Neural cell (in vitro differentiated cells): Measurements from ENCODE around the gene SH3RF1. TPM values are rescaled to one million over a fixed set of nuclear protein-coding genes. Genes with fewer than 3 reads are reported as not detected.

ENCODE experiments used
- H2AFZ ChIP-seq: fragments of 200-600, 300-800 bp; sonication (generic), shearing (Covaris generic); 2 replicates; pipeline ENCODE4 v1.6.0; 2014; ENCODE audit warnings: low read depth, mild to moderate bottlenecking, antibody characterized with exemption, low read length, moderate library complexity
- H3F3A ChIP-seq: fragments of 200-600 bp; shearing (Covaris generic); 2 replicates; pipeline ENCODE4 v1.6.1; 2016; ENCODE audit warnings: mild to moderate bottlenecking, moderate library complexity, mixed read lengths, antibody characterized with exemption, low read length; ENCODE audit not compliant: insufficient read depth, poor library complexity, severe bottlenecking
- H3K27ac ChIP-seq: fragments of 200-600, 300-800 bp; sonication (generic), shearing (Covaris generic); 2 replicates; pipeline ENCODE4 v1.5.1; 2014; ENCODE audit warnings: mild to moderate bottlenecking, low read length, moderate library complexity
- H3K27me3 ChIP-seq: fragments of 300-800, 200-600 bp; sonication (generic), shearing (Covaris generic); 2 replicates; pipeline ENCODE4 v1.6.0; 2014; ENCODE audit warnings: mild to moderate bottlenecking, low read depth, low read length, moderate library complexity; ENCODE audit not compliant: insufficient read depth
- H3K36me3 ChIP-seq: fragments of 300-800, 200-600 bp; sonication (generic), shearing (Covaris generic); 2 replicates; pipeline ENCODE4 v1.5.1; 2014; ENCODE audit warnings: mild to moderate bottlenecking, antibody characterized with exemption, low read length, moderate library complexity; ENCODE audit not compliant: insufficient read depth
- H3K4me2 ChIP-seq: fragments of 300-800, 200-600 bp; sonication (generic), shearing (Covaris generic); 2 replicates; pipeline ENCODE4 v1.6.0; 2014; ENCODE audit warnings: mild to moderate bottlenecking, low read length
- H3K4me3 ChIP-seq: fragments of 300-800, 200-600 bp; sonication (generic), shearing (Covaris generic); 2 replicates; pipeline ENCODE4 v1.5.1; 2014; ENCODE audit warnings: mild to moderate bottlenecking, low read length, moderate library complexity
- H3K79me2 ChIP-seq: fragments of 200-600 bp; shearing (Covaris generic); replicated peaks from 2 replicates; pipeline ENCODE4 v1.6.0; 2014; ENCODE audit warnings: mild to moderate bottlenecking, low read length, moderate library complexity; ENCODE audit not compliant: insufficient read depth
- H3K9ac ChIP-seq: fragments of 300-800, 200-600 bp; sonication (generic), shearing (Covaris generic); 2 replicates; pipeline ENCODE4 v1.6.1; 2016; ENCODE audit warnings: mild to moderate bottlenecking, low read length, mixed read lengths
- H3K9me2 ChIP-seq: fragments of 200-600 bp; shearing (Covaris generic); 2 replicates; pipeline ENCODE4 v1.6.1; 2016; ENCODE audit warnings: mild to moderate bottlenecking, low read length, mixed read lengths; ENCODE audit not compliant: insufficient read depth
- H3K9me3 ChIP-seq: fragments of 200-600, 300-800 bp; sonication (generic), shearing (Covaris generic); 2 replicates; pipeline ENCODE4 v1.6.1; 2016; ENCODE audit warnings: mild to moderate bottlenecking, mixed run types, low read length, moderate library complexity, mixed read lengths
- H4K20me1 ChIP-seq: fragments of 200-600 bp; shearing (Covaris generic); 2 replicates; pipeline ENCODE4 v1.6.1; 2016; ENCODE audit warnings: mild to moderate bottlenecking, mixed run types; ENCODE audit not compliant: insufficient read depth
- EP300 ChIP-seq: fragments of 450-650 bp; conservative IDR thresholded peaks from 2 replicates; pipeline ENCODE4 v1.6.1; 2014; ENCODE audit warnings: antibody characterized with exemption, mild to moderate bottlenecking, moderate library complexity; ENCODE audit not compliant: poor library complexity, severe bottlenecking
- EZH2 ChIP-seq: fragments of 200-600, 300-800 bp; shearing (Covaris generic), sonication (generic); IDR thresholded peaks from 2 replicates; pipeline ENCODE4 v1.6.1; 2014; ENCODE audit warnings: antibody characterized with exemption, low read length, borderline replicate concordance, mild to moderate bottlenecking; ENCODE audit not compliant: insufficient read depth, poor library complexity, severe bottlenecking
- MXI1 ChIP-seq: fragments of 450-650 bp; conservative IDR thresholded peaks from 2 replicates; pipeline ENCODE4 v1.6.1; 2014; ENCODE audit warnings: antibody characterized with exemption, mild to moderate bottlenecking; ENCODE audit not compliant: poor library complexity, severe bottlenecking
- POLR2AphosphoS5 ChIP-seq: IDR thresholded peaks from 2 replicates; pipeline ENCODE4 v1.6.1; 2012
- RAD21 ChIP-seq: fragments of 450-650 bp; conservative IDR thresholded peaks from 2 replicates; pipeline ENCODE4 v1.6.1; 2014; ENCODE audit warnings: antibody characterized with exemption, mild to moderate bottlenecking, moderate library complexity
- SMC3 ChIP-seq: fragments of 450-650 bp; conservative IDR thresholded peaks from 2 replicates; pipeline ENCODE4 v1.6.1; 2014; ENCODE audit warnings: antibody characterized with exemption, mild to moderate bottlenecking, moderate library complexity; ENCODE audit not compliant: poor library complexity
- TAF1 ChIP-seq: IDR thresholded peaks from 2 replicates; pipeline ENCODE4 v1.6.1; 2012; ENCODE audit warnings: low read depth
- polyA plus RNA-seq: library from polyadenylated mRNA; depleted of rRNA; stranded (reverse); fragments of >200 nt; gene quantifications from 2 replicates; pipeline ENCODE4 v1.2.3, GENCODE V29; 2014
- TF ChIP-seq, protein P1 (sequence below): fragments of 450-650 bp; IDR thresholded peaks from 2 replicates; pipeline ENCODE4 v1.5.1; 2014; ENCODE audit warnings: antibody characterized with exemption, mild to moderate bottlenecking, moderate library complexity; ENCODE audit not compliant: poor library complexity, severe bottlenecking
- TF ChIP-seq, protein P2 (sequence below): IDR thresholded peaks from 2 replicates; pipeline ENCODE4 v1.6.1; 2012; ENCODE audit warnings: borderline replicate concordance

SH3RF1 gene
- polyA plus RNA-seq, 1 donor from 2014 or later = 3.1 TPM

DNA sequence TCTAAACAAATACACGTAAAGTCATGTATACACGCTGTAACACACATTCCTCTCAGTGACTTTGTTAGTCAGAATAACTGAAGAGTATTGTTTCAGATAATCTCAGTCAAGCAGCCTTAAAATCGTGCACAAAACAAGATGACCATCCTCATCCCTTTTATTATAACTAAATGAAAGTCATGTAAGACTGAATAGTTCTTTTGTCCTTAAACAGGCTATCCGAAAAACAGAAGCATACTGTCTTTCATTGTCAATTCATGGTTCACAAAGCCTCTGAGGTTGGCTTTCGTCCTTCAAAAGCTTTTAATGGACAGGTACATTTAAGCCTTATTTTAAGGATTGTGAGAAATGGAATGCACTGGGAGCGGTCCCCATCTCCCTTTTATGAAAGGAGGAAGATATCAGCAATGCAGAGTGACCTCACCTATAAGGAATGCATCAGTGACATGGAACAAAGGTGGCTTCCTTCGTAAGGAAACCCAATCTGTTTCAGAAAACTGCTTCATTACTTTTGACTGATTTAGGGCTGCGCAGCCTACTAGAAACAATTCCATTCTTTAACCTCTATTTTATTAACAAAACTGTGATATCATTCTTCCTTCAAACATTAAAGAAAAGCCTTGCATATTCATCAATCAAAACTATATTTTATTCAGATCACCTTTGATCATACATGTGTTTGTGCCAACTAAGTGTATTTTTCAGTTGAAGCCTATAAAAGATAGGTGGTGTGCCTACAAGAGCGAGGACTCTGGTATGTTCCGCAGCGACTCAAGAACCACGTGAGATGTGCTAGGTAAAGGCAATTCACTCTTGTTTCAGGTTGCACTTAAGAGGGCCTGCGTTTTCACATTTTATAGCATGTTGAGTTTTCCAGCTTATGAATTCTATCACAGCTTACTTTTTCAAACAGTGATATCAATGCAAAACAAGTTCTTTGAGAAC is 19.2 kb downstream of the SH3RF1 start:
- no peaks in the 10 kb centered on the region for H3F3A ChIP-seq
- no peak overlapping the region for H2AFZ ChIP-seq
- H3K9me3 ChIP-seq = no peaks in the 10 kb centered on the region
- H3K27me3 ChIP-seq = no peaks in the 10 kb centered on the region
- H3K9ac ChIP-seq = no peak overlapping the region
- no peaks in the 10 kb centered on the region for H3K36me3 ChIP-seq
- TF ChIP-seq MXI1 (no peak), RAD21 (no peak), SMC3 (no peak), POLR2AphosphoS5 (no peak), EP300 (no peak), EZH2 (no peak)
- TF ChIP-seq, protein P1, sequence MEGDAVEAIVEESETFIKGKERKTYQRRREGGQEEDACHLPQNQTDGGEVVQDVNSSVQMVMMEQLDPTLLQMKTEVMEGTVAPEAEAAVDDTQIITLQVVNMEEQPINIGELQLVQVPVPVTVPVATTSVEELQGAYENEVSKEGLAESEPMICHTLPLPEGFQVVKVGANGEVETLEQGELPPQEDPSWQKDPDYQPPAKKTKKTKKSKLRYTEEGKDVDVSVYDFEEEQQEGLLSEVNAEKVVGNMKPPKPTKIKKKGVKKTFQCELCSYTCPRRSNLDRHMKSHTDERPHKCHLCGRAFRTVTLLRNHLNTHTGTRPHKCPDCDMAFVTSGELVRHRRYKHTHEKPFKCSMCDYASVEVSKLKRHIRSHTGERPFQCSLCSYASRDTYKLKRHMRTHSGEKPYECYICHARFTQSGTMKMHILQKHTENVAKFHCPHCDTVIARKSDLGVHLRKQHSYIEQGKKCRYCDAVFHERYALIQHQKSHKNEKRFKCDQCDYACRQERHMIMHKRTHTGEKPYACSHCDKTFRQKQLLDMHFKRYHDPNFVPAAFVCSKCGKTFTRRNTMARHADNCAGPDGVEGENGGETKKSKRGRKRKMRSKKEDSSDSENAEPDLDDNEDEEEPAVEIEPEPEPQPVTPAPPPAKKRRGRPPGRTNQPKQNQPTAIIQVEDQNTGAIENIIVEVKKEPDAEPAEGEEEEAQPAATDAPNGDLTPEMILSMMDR = no peak
- TF ChIP-seq, protein P2, sequence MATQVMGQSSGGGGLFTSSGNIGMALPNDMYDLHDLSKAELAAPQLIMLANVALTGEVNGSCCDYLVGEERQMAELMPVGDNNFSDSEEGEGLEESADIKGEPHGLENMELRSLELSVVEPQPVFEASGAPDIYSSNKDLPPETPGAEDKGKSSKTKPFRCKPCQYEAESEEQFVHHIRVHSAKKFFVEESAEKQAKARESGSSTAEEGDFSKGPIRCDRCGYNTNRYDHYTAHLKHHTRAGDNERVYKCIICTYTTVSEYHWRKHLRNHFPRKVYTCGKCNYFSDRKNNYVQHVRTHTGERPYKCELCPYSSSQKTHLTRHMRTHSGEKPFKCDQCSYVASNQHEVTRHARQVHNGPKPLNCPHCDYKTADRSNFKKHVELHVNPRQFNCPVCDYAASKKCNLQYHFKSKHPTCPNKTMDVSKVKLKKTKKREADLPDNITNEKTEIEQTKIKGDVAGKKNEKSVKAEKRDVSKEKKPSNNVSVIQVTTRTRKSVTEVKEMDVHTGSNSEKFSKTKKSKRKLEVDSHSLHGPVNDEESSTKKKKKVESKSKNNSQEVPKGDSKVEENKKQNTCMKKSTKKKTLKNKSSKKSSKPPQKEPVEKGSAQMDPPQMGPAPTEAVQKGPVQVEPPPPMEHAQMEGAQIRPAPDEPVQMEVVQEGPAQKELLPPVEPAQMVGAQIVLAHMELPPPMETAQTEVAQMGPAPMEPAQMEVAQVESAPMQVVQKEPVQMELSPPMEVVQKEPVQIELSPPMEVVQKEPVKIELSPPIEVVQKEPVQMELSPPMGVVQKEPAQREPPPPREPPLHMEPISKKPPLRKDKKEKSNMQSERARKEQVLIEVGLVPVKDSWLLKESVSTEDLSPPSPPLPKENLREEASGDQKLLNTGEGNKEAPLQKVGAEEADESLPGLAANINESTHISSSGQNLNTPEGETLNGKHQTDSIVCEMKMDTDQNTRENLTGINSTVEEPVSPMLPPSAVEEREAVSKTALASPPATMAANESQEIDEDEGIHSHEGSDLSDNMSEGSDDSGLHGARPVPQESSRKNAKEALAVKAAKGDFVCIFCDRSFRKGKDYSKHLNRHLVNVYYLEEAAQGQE = no peak
- H3K4me2 ChIP-seq = no peak overlapping the region
- H3K79me2 ChIP-seq = peaks cover 67% of the 10 kb centered on the region
- H4K20me1 ChIP-seq = no peaks in the 10 kb centered on the region
- no peak overlapping the region for H3K27ac ChIP-seq
- H3K4me3 ChIP-seq = no peak overlapping the region
- no peaks in the 10 kb centered on the region for H3K9me2 ChIP-seq

DNA sequence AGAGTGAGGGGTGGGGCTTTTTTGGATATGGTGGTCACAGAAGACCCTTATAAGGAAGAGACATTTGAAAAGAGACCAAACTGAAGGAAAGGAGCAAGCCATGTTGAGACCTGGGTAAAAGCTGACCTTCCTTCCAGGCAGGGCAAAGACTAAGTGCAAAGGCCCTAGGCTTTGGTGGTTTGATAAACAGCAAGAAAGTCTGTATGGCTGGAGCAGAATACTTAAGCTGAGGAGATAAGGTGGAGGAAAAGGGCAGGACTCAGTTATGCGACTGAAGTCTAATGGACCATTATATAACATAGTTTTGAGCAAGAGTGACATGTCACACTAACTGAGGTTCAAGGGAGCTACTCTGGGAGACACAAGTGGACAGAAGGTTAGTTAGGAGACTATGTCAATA is 20.0 kb downstream of the SH3RF1 start:
- Histone ChIP-seq H2AFZ (no peak overlapping the region), H3K27me3 (no peaks in the 10 kb centered on the region), H3K27ac (no peak overlapping the region), H3K9me3 (no peaks in the 10 kb centered on the region), H3K4me2 (no peak overlapping the region), H3K4me3 (no peak overlapping the region), H3F3A (no peaks in the 10 kb centered on the region), H3K9ac (no peak overlapping the region), H3K36me3 (no peaks in the 10 kb centered on the region), H4K20me1 (no peaks in the 10 kb centered on the region), H3K79me2 (peaks cover 68% of the 10 kb centered on the region), H3K9me2 (no peaks in the 10 kb centered on the region)
- TF ChIP-seq, protein P2 = no peak
- TF ChIP-seq MXI1 (no peak), TAF1 (no peak), EZH2 (no peak), EP300 (no peak), SMC3 (no peak), RAD21 (no peak)
- TF ChIP-seq, protein P1 = no peak
